Right lobe of liver (tissue), 4 donors: ENCODE data around the gene IGSF6.

Source experiments
- CTCF ChIP-seq, 4 donors: fragments of 200-600 bp in 3 of 4; fragments of 450-650 bp in 1 of 4; IDR thresholded peaks; one replicate each; pipeline versions ENCODE4 v1.5.1 to v1.8.0; 2016 to 2022; ENCODE audit warnings: antibody characterized with exemption in 4 of 4, mild to moderate bottlenecking in 2 of 4
- POLR2A ChIP-seq: fragments of 450-650 bp; IDR thresholded peaks from one replicate; pipeline ENCODE4 v1.6.1; 2017; ENCODE audit warnings: antibody characterized with exemption, mild to moderate bottlenecking
- donor health status: DM: no; HTN: no; CAD: no.
- donor health status: DM: no; HTN: no; CAD: no.
- donor health status: DM: no; HTN: yes; CAD: no.

- TF ChIP-seq POLR2A (no peak), CTCF (IDR thresholded peaks at IDR 0.05) (no peak)
Measured at GRCh38 chr16:21637032-21637968, 15.1 kb downstream of the IGSF6 start.
